Gastroesophageal sphincter (tissue), 3 donors: ENCODE data around the gene CNOT10.

Source experiments
- CTCF ChIP-seq, 4 experiments: fragments of 200-600 bp in 2 of 4; fragments of 450-650 bp in 2 of 4; sonication (generic) in 1 of 4; IDR thresholded peaks; one replicate each; pipeline ENCODE4 v1.5.1; 2017 to 2019; ENCODE audit warnings: antibody characterized with exemption in 4 of 4, mild to moderate bottlenecking in 2 of 4, moderate library complexity in 2 of 4
- EP300 ChIP-seq: sonication (generic); formaldehyde crosslinking; IDR thresholded peaks from one replicate; pipeline ENCODE4 v1.6.1; 2017; ENCODE audit warnings: antibody characterized with exemption, mild to moderate bottlenecking

GRCh38 chr3:32734756-32735155, 49.8 kb downstream of the CNOT10 start:
- no peak for TF ChIP-seq EP300
- TF ChIP-seq CTCF (IDR thresholded peaks at IDR 0.05), result no peak
